Caco-2 (cell line): ENCODE data around the gene FARS2. TPM values are rescaled to one million over a fixed set of nuclear protein-coding genes. Genes with fewer than 3 reads are reported as not detected.
"Not testable (repeated sequence)": the region's sequence is repeated elsewhere in the genome, so short reads cannot be mapped to it uniquely, and the experiment has no call there.

Experiments
- BruUV-seq: library from RNA; stranded (reverse); fragments of 400-500 nt; replicated peaks from 2 replicates; lab custom pipeline; 2021; lab: Mats Ljungman, UMichigan
- CTCF ChIA-PET: fragments of 300-600 bp; sonication (Branson Sonifier 250); formaldehyde crosslinking; loops from one replicate; lab custom pipeline; 2022; ENCODE audit warnings: antibody characterized with exemption; lab: Charles Lee
- POLR2A ChIA-PET: fragments of 300-600 bp; sonication (Branson Sonifier 250); formaldehyde crosslinking; loops from one replicate; lab custom pipeline; 2022; ENCODE audit warnings: antibody characterized with exemption; lab: Charles Lee
- DNase-seq, 2 experiments: peaks; one replicate each; pipeline versions ENCODE4 v3.0.0 to v3.0.0-alpha.2; 2020 to 2022
- H3K27me3 ChIP-seq: replicated peaks from 2 replicates; pipeline ENCODE4 v1.6.0; 2011; ENCODE audit warnings: low read length; ENCODE audit not compliant: control insufficient read depth, insufficient read depth
- H3K36me3 ChIP-seq: 2 replicates; pipeline ENCODE4 v1.5.1; 2011; ENCODE audit warnings: low read length; ENCODE audit not compliant: control insufficient read depth, insufficient read depth
- H3K4me1 ChIP-seq: fragments of 250-450 bp; sonication (Bioruptor Pico); 2 replicates; pipeline ENCODE4 v1.5.1; 2020; ENCODE audit warnings: mild to moderate bottlenecking
- H3K4me3 ChIP-seq: 2 replicates; pipeline ENCODE4 v1.5.1; 2011; ENCODE audit warnings: low read depth, mild to moderate bottlenecking, control low read depth, low read length
- H3K9me3 ChIP-seq: fragments of 250-450 bp; sonication (Bioruptor Pico); 2 replicates; pipeline ENCODE4 v1.5.1; 2020; ENCODE audit warnings: mild to moderate bottlenecking, moderate library complexity
- H3K27ac Mint-ChIP-seq: one replicate; pipeline ENCODE4 v1.8.0; 2022; ENCODE audit warnings: mixed read lengths; ENCODE audit not compliant: unreplicated experiment
- H3K27me3 Mint-ChIP-seq: one replicate; pipeline ENCODE4 v1.8.0; 2022; ENCODE audit warnings: mixed read lengths; ENCODE audit not compliant: insufficient read depth, unreplicated experiment
- H3K36me3 Mint-ChIP-seq: one replicate; pipeline ENCODE4 v1.8.0; 2022; ENCODE audit warnings: mild to moderate bottlenecking, mixed read lengths; ENCODE audit not compliant: insufficient read depth, unreplicated experiment
- H3K4me1 Mint-ChIP-seq: one replicate; pipeline ENCODE4 v1.8.0; 2022; ENCODE audit warnings: low read depth, mixed read lengths; ENCODE audit not compliant: unreplicated experiment
- H3K4me3 Mint-ChIP-seq: one replicate; pipeline ENCODE4 v1.8.0; 2022; ENCODE audit warnings: mild to moderate bottlenecking, moderate library complexity, mixed read lengths; ENCODE audit not compliant: unreplicated experiment
- H3K9me3 Mint-ChIP-seq: one replicate; pipeline ENCODE4 v1.8.0; 2022; ENCODE audit warnings: mixed read lengths; ENCODE audit not compliant: unreplicated experiment
- intact Hi-C: fragments of 100-400 bp; cut with micrococcal nuclease; formaldehyde crosslinking; loops from one replicate; pipeline ENCODE4 v1.10.0; 2022; ENCODE audit not compliant: unreplicated experiment
- total RNA-seq: library from RNA; stranded (reverse); gene quantifications from 2 replicates; pipeline ENCODE4 v1.2.3, GENCODE V29; 2022
- TF ChIP-seq, protein P1 (sequence below), 2 experiments: fragments of 200-600 bp in 1 of 2; IDR thresholded peaks; 1 replicate in 1 of 2; 2 replicates in 1 of 2; pipeline versions ENCODE4 v1.5.1 to v1.8.0; 2011 to 2022; ENCODE audit warnings: antibody characterized with exemption in 1 of 2, control low read depth in 1 of 2, inconsistent platforms in 1 of 2, low read depth in 1 of 2, low read length in 1 of 2, mild to moderate bottlenecking in 1 of 2, moderate library complexity in 1 of 2; ENCODE audit not compliant: insufficient read depth in 1 of 2, severe bottlenecking in 1 of 2, unreplicated experiment in 1 of 2

Gene FARS2
- total RNA-seq, 1 experiment from 2014 or later, result 15.4 TPM

DNA sequence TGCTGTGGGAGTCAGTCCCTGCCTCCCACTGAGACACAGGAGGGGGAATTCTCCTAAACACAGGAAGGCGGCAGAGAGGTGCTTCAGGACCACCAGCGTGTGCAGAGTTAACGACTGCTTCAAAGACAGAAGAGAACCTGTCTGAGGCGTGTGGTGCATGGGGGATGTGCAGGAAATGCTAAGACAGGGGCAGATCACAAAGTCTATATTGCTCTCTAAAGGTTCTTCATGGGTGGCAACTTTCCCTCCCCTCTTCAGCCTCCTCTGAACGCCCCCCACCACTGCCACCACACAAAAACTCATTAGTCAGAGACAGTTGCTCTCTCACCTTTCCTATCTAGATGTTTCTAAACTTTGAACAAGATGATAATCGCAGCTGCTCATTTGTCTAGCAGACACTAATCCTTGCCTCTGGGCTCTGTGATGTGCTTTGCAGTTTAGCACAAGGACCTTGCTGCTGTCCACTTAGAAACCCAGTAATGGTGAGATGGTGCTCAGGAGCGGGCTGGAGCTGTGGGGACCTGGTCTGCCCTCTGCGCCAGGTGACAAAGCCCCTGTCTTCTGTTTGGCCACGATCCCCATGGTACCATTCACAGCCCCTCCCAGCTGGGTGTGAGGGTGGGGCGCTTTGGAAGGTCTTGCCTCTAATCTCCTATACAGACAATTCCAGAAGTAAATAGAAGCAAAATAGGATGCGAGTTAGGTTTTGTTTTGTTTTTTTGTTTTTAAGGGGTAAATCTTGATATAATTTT is 525.8 kb downstream of the FARS2 start:
- H3K9me3 ChIP-seq, result no peaks in the 10 kb centered on the region
- Mint-ChIP-seq H3K4me1 (no peaks in the 10 kb centered on the region), H3K27ac (no peak overlapping the region), H3K27me3 (peaks cover 6% of the 10 kb centered on the region), H3K4me3 (no peak overlapping the region), H3K9me3 (no peaks in the 10 kb centered on the region), H3K36me3 (no peaks in the 10 kb centered on the region)
- no peaks in the 10 kb centered on the region for H3K27me3 ChIP-seq
- DNase-seq, result no peak
- no peak overlapping the region for H3K4me3 ChIP-seq
- ChIA-PET POLR2A (no interaction called here), CTCF (no interaction called here)
- H3K36me3 ChIP-seq, result no peaks in the 10 kb centered on the region
- intact Hi-C loops, result no loop called here
- BruUV-seq, result no TSS peak
- no peaks in the 10 kb centered on the region for H3K4me1 ChIP-seq
- TF ChIP-seq, protein P1, sequence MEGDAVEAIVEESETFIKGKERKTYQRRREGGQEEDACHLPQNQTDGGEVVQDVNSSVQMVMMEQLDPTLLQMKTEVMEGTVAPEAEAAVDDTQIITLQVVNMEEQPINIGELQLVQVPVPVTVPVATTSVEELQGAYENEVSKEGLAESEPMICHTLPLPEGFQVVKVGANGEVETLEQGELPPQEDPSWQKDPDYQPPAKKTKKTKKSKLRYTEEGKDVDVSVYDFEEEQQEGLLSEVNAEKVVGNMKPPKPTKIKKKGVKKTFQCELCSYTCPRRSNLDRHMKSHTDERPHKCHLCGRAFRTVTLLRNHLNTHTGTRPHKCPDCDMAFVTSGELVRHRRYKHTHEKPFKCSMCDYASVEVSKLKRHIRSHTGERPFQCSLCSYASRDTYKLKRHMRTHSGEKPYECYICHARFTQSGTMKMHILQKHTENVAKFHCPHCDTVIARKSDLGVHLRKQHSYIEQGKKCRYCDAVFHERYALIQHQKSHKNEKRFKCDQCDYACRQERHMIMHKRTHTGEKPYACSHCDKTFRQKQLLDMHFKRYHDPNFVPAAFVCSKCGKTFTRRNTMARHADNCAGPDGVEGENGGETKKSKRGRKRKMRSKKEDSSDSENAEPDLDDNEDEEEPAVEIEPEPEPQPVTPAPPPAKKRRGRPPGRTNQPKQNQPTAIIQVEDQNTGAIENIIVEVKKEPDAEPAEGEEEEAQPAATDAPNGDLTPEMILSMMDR (IDR thresholded peaks at IDR 0.05; ENCODE audit: insufficient read depth in 1 of 2, low read depth in 1 of 2, low read length in 1 of 2, severe bottlenecking in 1 of 2, unreplicated experiment in 1 of 2), result no peak

DNA sequence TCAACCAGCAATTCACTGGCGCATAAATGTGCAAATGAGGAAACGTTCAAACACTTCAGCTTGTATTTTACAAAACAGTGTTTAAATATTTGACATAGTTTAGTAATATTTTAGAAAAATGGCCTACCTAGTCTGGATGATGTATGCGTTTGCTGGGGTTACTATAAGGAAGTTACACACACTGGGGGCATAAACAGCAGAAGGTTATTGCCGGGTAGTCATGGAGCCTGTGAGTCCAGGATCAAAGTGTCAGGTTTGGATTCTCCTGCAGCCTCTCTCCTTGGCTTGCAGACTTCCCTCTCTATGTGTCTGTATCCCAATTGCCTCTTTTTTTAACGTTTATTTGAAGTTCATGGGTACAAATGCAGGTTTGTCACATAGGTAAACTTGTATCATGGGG is 528.1 kb downstream of the FARS2 start:
- H3K27me3 Mint-ChIP-seq, result peaks cover 11% of the 10 kb centered on the region

DNA sequence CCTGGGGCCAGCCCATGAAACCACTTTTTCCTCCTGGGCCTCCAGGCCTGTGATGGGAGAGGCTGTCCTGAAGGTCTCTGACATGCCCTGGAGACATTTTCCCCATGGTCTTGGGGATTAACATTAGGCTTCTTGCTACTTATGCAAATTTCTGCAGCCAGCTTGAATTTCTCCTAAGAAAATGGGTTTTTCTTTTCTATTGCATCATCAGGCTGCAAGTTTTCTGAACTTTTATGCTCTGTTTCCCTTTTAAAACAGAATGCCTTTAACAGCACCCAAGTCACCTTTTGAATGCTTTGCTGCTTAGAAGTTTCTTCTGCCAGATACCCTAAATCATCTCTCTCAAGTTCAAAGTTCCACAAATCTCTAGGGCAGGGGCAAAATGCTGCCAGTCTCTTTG is 535.2 kb downstream of the FARS2 start:
- POLR2A ChIA-PET, DNase-seq, BruUV-seq, intact Hi-C loops, H3K27me3 Mint-ChIP-seq, H3K9me3 ChIP-seq, H3K4me3 ChIP-seq, H3K4me1 ChIP-seq, H3K27ac Mint-ChIP-seq, H3K4me1 Mint-ChIP-seq, H3K36me3 Mint-ChIP-seq, CTCF ChIA-PET, H3K27me3 ChIP-seq, H3K4me3 Mint-ChIP-seq, H3K36me3 ChIP-seq: not testable (repeated sequence)
- H3K9me3 Mint-ChIP-seq, result peaks cover 18% of the 10 kb centered on the region

More for the DNA sequence above, 528.1 kb downstream of the FARS2 start:
- H3K9me3 ChIP-seq, H3K36me3 Mint-ChIP-seq, CTCF ChIA-PET, H3K4me1 Mint-ChIP-seq, H3K4me3 Mint-ChIP-seq, BruUV-seq, intact Hi-C loops, DNase-seq, H3K36me3 ChIP-seq, H3K27ac Mint-ChIP-seq, POLR2A ChIA-PET, H3K4me3 ChIP-seq, H3K4me1 ChIP-seq, H3K9me3 Mint-ChIP-seq, H3K27me3 ChIP-seq: not testable (repeated sequence)

DNA sequence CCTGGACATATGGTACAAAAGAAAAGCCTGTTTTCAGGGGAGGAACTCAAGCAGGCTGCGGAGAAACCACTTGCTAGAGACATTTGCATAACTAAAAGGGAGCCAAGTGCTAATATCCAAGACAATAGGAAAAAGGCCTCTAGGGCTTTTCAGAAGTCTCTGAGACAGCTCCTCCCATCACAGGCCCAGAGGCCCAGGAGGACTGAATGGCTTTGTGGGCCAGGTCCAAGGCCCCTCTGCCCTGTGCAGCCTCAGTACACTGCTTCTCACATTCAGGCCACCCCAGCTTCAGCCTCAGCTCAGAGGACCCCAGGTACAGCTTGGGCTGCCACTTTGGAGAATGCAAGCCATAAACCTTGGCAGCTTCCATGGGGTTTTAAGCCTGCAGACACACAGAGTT is 545.1 kb downstream of the FARS2 start:
- POLR2A ChIA-PET, CTCF ChIA-PET, DNase-seq, H3K36me3 Mint-ChIP-seq, BruUV-seq, H3K36me3 ChIP-seq, intact Hi-C loops, H3K4me3 ChIP-seq, H3K4me1 ChIP-seq, H3K4me3 Mint-ChIP-seq, H3K27me3 ChIP-seq, H3K27ac Mint-ChIP-seq, H3K9me3 ChIP-seq, H3K4me1 Mint-ChIP-seq, H3K9me3 Mint-ChIP-seq: not testable (repeated sequence)
- H3K27me3 Mint-ChIP-seq, result peaks cover 12% of the 10 kb centered on the region
